ENCODE measurements around the gene F5. TPM values are rescaled to one million over a fixed set of nuclear protein-coding genes. Genes with fewer than 3 reads are reported as not detected.

The F5 gene
- total and polyA plus RNA-seq, 10 of the 15 experiments (the other 5 are each of a cell fraction or from before 2014, with no cell fraction given), result under 0.01 to 3.8 (median 0.40) TPM

DNA sequence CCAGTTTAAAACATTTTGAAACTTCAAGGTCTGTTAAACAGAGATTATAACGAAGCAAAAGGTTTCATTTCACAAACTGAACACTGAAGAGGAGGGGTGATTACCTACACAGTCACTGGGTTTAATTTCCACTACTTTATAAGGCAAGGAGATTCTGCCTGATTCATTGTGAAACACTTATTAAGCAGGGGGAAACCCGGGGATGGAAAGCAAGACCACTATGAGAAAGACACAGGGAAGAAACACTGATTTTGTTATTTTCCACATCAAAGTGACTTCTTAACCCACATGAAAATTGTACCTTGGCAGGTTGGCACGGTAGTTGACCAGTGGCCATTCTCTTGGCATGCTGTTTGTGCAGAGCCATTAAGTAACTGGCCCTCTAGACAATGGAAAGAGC is 8.1 kb upstream of the F5 start:
- WGBS (ENCODE audit: insufficient coverage, insufficient replicate concordance, low lambda C conversion rate, missing lambda C conversion rate), result 2% methylated on average over 3 of the region's 3 CpGs
- H3K79me2 ChIP-seq (ENCODE audit: control insufficient read depth, insufficient read depth, low read length), result no peaks in the 10 kb centered on the region
- peak overlapping the region; percentile 30; the same call in 1 of the 2 replicates for H3K4me3 ChIP-seq
- no peaks in the 10 kb centered on the region for H3K27me3 ChIP-seq (replicated peaks in 1 of 2; ENCODE audit: control insufficient read depth in 2 of 2, insufficient read depth in 2 of 2, low read length in 1 of 2)
- peak overlapping the region; percentile 63 for H3K4me2 ChIP-seq (ENCODE audit: control insufficient read depth, insufficient read depth)
- in situ Hi-C loops (cut with MboI) (no loop called here), intact Hi-C loops (cut with micrococcal nuclease; ENCODE audit: unreplicated experiment) (no loop called here)
- CTCF ChIA-PET, result interaction anchor here (1.7 to 3.8 kb wide), 3 partner anchors 8 to 216 kb away, joined by 5 to 17 read pairs (median 17); partner anchors contain the start of gene F5
- RAD21 ChIA-PET (ENCODE audit: unreplicated experiment), result interaction anchor here (1.9 to 2.1 kb wide), 2 partner anchors 42 to 118 kb away, joined by 5 to 8 read pairs; no protein-coding TSS in a partner anchor
- SMC1A ChIA-PET (ENCODE audit: uncharacterized antibody, unreplicated experiment), result interaction anchor here (1.0 to 3.8 kb wide), 6 partner anchors 8 to 118 kb away, joined by 3 to 20 read pairs (median 6); no protein-coding TSS in a partner anchor
- H3K27ac ChIP-seq (ENCODE audit: control insufficient read depth, insufficient read depth), result no peak overlapping the region
- peak; percentile 95 for ATAC-seq
- no peak overlapping the region for H2AFZ ChIP-seq (ENCODE audit: control insufficient read depth, low read depth, low read length)
- no peaks in the 10 kb centered on the region for H3K36me3 ChIP-seq (ENCODE audit: control insufficient read depth in 2 of 2, insufficient read depth in 2 of 2, low read length in 1 of 2)
- DNase-seq (ENCODE audit: low read depth, low spot score), result peak; percentile 76
- peak; percentile 88 for FAIRE-seq
- no peaks in the 10 kb centered on the region for H3K9me3 ChIP-seq (replicated peaks; ENCODE audit: control insufficient read depth, insufficient read depth, low read length)
- no peaks in the 10 kb centered on the region for H4K20me1 ChIP-seq (ENCODE audit: control insufficient read depth, insufficient read depth)
- no TSS peak for BruUV-seq (replicated peaks)
- H3K4me1 ChIP-seq (ENCODE audit: control insufficient read depth, insufficient read depth, low read length), result peaks cover 12% of the 10 kb centered on the region
- POLR2A ChIA-PET, result no interaction called here
- no peak overlapping the region for H3K9ac ChIP-seq (ENCODE audit: control insufficient read depth, insufficient read depth, low read length)
- TF ChIP-seq, protein P1, sequence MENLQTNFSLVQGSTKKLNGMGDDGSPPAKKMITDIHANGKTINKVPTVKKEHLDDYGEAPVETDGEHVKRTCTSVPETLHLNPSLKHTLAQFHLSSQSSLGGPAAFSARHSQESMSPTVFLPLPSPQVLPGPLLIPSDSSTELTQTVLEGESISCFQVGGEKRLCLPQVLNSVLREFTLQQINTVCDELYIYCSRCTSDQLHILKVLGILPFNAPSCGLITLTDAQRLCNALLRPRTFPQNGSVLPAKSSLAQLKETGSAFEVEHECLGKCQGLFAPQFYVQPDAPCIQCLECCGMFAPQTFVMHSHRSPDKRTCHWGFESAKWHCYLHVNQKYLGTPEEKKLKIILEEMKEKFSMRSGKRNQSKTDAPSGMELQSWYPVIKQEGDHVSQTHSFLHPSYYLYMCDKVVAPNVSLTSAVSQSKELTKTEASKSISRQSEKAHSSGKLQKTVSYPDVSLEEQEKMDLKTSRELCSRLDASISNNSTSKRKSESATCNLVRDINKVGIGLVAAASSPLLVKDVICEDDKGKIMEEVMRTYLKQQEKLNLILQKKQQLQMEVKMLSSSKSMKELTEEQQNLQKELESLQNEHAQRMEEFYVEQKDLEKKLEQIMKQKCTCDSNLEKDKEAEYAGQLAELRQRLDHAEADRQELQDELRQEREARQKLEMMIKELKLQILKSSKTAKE (IDR thresholded peaks at IDR 0.05; ENCODE audit: low read depth, poor library complexity, severe bottlenecking), result peak; percentile 28
- TF ChIP-seq KLF5 (IDR thresholded peaks at IDR 0.05; ENCODE audit: partially characterized antibody) (no peak), TBL1XR1 (IDR thresholded peaks at IDR 0.05; ENCODE audit: low read depth, low read length) (peak; percentile 59; the same call in 1 of the 2 replicates), ATF7 (IDR thresholded peaks at IDR 0.05; ENCODE audit: low read depth) (0 out of 2 replicates have a peak, but pooled peaks have one; percentile 37), TCF12 (IDR thresholded peaks at IDR 0.05; ENCODE audit: low read depth, low read length) (no peak), IKZF1 (conservative IDR thresholded peaks at IDR 0.05) (peak; percentile 79), RUNX3 (IDR thresholded peaks at IDR 0.05; ENCODE audit: low read length) (peak; percentile 69), RELA (IDR thresholded peaks at IDR 0.05; ENCODE audit: borderline replicate concordance, partially characterized antibody) (peak; percentile 26), BCL11A (IDR thresholded peaks at IDR 0.05; ENCODE audit: low read depth, low read length) (peak; percentile 85)
- TF ChIP-seq, protein P2, sequence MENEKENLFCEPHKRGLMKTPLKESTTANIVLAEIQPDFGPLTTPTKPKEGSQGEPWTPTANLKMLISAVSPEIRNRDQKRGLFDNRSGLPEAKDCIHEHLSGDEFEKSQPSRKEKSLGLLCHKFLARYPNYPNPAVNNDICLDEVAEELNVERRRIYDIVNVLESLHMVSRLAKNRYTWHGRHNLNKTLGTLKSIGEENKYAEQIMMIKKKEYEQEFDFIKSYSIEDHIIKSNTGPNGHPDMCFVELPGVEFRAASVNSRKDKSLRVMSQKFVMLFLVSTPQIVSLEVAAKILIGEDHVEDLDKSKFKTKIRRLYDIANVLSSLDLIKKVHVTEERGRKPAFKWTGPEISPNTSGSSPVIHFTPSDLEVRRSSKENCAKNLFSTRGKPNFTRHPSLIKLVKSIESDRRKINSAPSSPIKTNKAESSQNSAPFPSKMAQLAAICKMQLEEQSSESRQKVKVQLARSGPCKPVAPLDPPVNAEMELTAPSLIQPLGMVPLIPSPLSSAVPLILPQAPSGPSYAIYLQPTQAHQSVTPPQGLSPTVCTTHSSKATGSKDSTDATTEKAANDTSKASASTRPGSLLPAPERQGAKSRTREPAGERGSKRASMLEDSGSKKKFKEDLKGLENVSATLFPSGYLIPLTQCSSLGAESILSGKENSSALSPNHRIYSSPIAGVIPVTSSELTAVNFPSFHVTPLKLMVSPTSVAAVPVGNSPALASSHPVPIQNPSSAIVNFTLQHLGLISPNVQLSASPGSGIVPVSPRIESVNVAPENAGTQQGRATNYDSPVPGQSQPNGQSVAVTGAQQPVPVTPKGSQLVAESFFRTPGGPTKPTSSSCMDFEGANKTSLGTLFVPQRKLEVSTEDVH (IDR thresholded peaks at IDR 0.05; ENCODE audit: low read depth, partially characterized antibody), result no peak
- TF ChIP-seq, protein P3, sequence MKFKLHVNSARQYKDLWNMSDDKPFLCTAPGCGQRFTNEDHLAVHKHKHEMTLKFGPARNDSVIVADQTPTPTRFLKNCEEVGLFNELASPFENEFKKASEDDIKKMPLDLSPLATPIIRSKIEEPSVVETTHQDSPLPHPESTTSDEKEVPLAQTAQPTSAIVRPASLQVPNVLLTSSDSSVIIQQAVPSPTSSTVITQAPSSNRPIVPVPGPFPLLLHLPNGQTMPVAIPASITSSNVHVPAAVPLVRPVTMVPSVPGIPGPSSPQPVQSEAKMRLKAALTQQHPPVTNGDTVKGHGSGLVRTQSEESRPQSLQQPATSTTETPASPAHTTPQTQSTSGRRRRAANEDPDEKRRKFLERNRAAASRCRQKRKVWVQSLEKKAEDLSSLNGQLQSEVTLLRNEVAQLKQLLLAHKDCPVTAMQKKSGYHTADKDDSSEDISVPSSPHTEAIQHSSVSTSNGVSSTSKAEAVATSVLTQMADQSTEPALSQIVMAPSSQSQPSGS (IDR thresholded peaks at IDR 0.05; ENCODE audit: low read length), result 0 out of 2 replicates have a peak, but pooled peaks have one; percentile 45
- TF ChIP-seq, protein P4, sequence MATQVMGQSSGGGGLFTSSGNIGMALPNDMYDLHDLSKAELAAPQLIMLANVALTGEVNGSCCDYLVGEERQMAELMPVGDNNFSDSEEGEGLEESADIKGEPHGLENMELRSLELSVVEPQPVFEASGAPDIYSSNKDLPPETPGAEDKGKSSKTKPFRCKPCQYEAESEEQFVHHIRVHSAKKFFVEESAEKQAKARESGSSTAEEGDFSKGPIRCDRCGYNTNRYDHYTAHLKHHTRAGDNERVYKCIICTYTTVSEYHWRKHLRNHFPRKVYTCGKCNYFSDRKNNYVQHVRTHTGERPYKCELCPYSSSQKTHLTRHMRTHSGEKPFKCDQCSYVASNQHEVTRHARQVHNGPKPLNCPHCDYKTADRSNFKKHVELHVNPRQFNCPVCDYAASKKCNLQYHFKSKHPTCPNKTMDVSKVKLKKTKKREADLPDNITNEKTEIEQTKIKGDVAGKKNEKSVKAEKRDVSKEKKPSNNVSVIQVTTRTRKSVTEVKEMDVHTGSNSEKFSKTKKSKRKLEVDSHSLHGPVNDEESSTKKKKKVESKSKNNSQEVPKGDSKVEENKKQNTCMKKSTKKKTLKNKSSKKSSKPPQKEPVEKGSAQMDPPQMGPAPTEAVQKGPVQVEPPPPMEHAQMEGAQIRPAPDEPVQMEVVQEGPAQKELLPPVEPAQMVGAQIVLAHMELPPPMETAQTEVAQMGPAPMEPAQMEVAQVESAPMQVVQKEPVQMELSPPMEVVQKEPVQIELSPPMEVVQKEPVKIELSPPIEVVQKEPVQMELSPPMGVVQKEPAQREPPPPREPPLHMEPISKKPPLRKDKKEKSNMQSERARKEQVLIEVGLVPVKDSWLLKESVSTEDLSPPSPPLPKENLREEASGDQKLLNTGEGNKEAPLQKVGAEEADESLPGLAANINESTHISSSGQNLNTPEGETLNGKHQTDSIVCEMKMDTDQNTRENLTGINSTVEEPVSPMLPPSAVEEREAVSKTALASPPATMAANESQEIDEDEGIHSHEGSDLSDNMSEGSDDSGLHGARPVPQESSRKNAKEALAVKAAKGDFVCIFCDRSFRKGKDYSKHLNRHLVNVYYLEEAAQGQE (IDR thresholded peaks at IDR 0.05; ENCODE audit: low read depth, low read length), result no peak

Data from GM12878 (cell line).